ENCODE measurements around the gene ASB16.

ASB16 gene

GRCh38 chr17:44210342-44211192, 40.1 kb downstream of the ASB16 start:
- in situ Hi-C loops (cut with HindIII; ENCODE audit: low pct_unique_long_range_greater_than_20kb, low sequenced_read_pairs): no loop called here
- no peak for TF ChIP-seq JUND (IDR thresholded peaks at IDR 0.05; ENCODE audit: low read depth)
- no peak for DNase-seq (ENCODE audit: low read depth in 1 of 2, low spot score in 1 of 2)

GRCh38 chr17:44211281-44212265, 41.1 kb downstream of the ASB16 start:
- no peak for TF ChIP-seq JUND (IDR thresholded peaks at IDR 0.05; ENCODE audit: low read depth)
- in situ Hi-C loops (cut with HindIII; ENCODE audit: low pct_unique_long_range_greater_than_20kb, low sequenced_read_pairs): no loop called here
- DNase-seq (ENCODE audit: low read depth in 1 of 2, low spot score in 1 of 2): no peak

- in situ Hi-C loops (cut with HindIII; ENCODE audit: low pct_unique_long_range_greater_than_20kb, low sequenced_read_pairs): no loop called here
- TF ChIP-seq JUND (IDR thresholded peaks at IDR 0.05; ENCODE audit: low read depth): no peak
- DNase-seq (ENCODE audit: low read depth in 1 of 2, low spot score in 1 of 2): no peak
Observed at GRCh38 chr17:44212507-44213402, 42.3 kb downstream of the ASB16 start.

- no peak for TF ChIP-seq JUND (IDR thresholded peaks at IDR 0.05; ENCODE audit: low read depth)
- in situ Hi-C loops (cut with HindIII; ENCODE audit: low pct_unique_long_range_greater_than_20kb, low sequenced_read_pairs): no loop called here
- no peak for DNase-seq (ENCODE audit: low read depth in 1 of 2, low spot score in 1 of 2)
Observed at GRCh38 chr17:44213403-44214229, 43.1 kb downstream of the ASB16 start.

- no peak for TF ChIP-seq JUND (IDR thresholded peaks at IDR 0.05; ENCODE audit: low read depth)
- in situ Hi-C loops (cut with HindIII; ENCODE audit: low pct_unique_long_range_greater_than_20kb, low sequenced_read_pairs): no loop called here
Observed at GRCh38 chr17:44214230-44214494, 43.7 kb downstream of the ASB16 start.

GRCh38 chr17:44214896-44215295, 44.4 kb downstream of the ASB16 start:
- in situ Hi-C loops (cut with HindIII; ENCODE audit: low pct_unique_long_range_greater_than_20kb, low sequenced_read_pairs): no loop called here
- no peak for TF ChIP-seq JUND (IDR thresholded peaks at IDR 0.05; ENCODE audit: low read depth)
- DNase-seq (ENCODE audit: low read depth in 1 of 2, low spot score in 1 of 2): no peak

More at GRCh38 chr17:44214230-44214494, 43.7 kb downstream of the ASB16 start:
- no peak for DNase-seq (ENCODE audit: low read depth in 1 of 2, low spot score in 1 of 2)

- in situ Hi-C loops (cut with HindIII; ENCODE audit: low pct_unique_long_range_greater_than_20kb, low sequenced_read_pairs): no loop called here
- no peak for DNase-seq (ENCODE audit: low read depth in 1 of 2, low spot score in 1 of 2)
- TF ChIP-seq JUND (IDR thresholded peaks at IDR 0.05; ENCODE audit: low read depth): no peak
Observed at GRCh38 chr17:44216173-44216572, 45.7 kb downstream of the ASB16 start.

- no peak for DNase-seq (ENCODE audit: low read depth in 1 of 2, low spot score in 1 of 2)
- in situ Hi-C loops (cut with HindIII; ENCODE audit: low pct_unique_long_range_greater_than_20kb, low sequenced_read_pairs): no loop called here
- no peak for TF ChIP-seq JUND (IDR thresholded peaks at IDR 0.05; ENCODE audit: low read depth)
Observed at GRCh38 chr17:44216694-44217093, 46.2 kb downstream of the ASB16 start.

GRCh38 chr17:44217738-44218343, 47.3 kb downstream of the ASB16 start:
- no peak for TF ChIP-seq JUND (IDR thresholded peaks at IDR 0.05; ENCODE audit: low read depth)
- DNase-seq (ENCODE audit: low read depth in 1 of 2, low spot score in 1 of 2): no peak
- in situ Hi-C loops (cut with HindIII; ENCODE audit: low pct_unique_long_range_greater_than_20kb, low sequenced_read_pairs): no loop called here

GRCh38 chr17:44218344-44219107, 48.0 kb downstream of the ASB16 start:
- no peak for TF ChIP-seq JUND (IDR thresholded peaks at IDR 0.05; ENCODE audit: low read depth)
- DNase-seq (ENCODE audit: low read depth in 1 of 2, low spot score in 1 of 2): peak; percentile 87 to 98
- in situ Hi-C loops (cut with HindIII; ENCODE audit: low pct_unique_long_range_greater_than_20kb, low sequenced_read_pairs): no loop called here

Data from T47D (cell line).